MCF 10A (cell line): ENCODE measurements around the gene PIGU. TPM values are rescaled to one million over a fixed set of nuclear protein-coding genes. Genes with fewer than 3 reads are reported as not detected.

Source experiments
- BruUV-seq: library from RNA; stranded (reverse); fragments of 400-500 nt; replicated peaks from 2 replicates; lab custom pipeline; 2021; lab: Mats Ljungman, UMichigan
- CTCF ChIA-PET: fragments of 300-600 bp; sonication (Branson Sonifier 250); formaldehyde crosslinking; extraction: SDS; loops from one replicate; lab custom pipeline; 2021; ENCODE audit warnings: antibody characterized with exemption, inconsistent platforms; lab: Yijun Ruan, JAX
- POLR2A ChIA-PET: fragments of 300-600, 350-650 bp; sonication (Branson Sonifier 250); formaldehyde crosslinking; extraction: SDS; loops from one replicate; lab custom pipeline; 2020; ENCODE audit warnings: antibody characterized with exemption, inconsistent platforms; lab: Yijun Ruan, JAX
- DNase-seq: peaks from one replicate; pipeline ENCODE4 v3.0.0-alpha.2; 2018; ENCODE audit not compliant: unreplicated experiment
- H3K27ac Mint-ChIP-seq: one replicate; pipeline ENCODE4 v1.8.0; 2022; ENCODE audit warnings: mild to moderate bottlenecking, low read depth, mixed read lengths; ENCODE audit not compliant: unreplicated experiment
- H3K27me3 Mint-ChIP-seq: one replicate; pipeline ENCODE4 v1.8.0; 2022; ENCODE audit warnings: mixed read lengths; ENCODE audit not compliant: insufficient read depth, unreplicated experiment
- H3K36me3 Mint-ChIP-seq: one replicate; pipeline ENCODE4 v1.8.0; 2022; ENCODE audit warnings: mild to moderate bottlenecking, moderate library complexity, mixed read lengths; ENCODE audit not compliant: insufficient read depth, unreplicated experiment
- H3K4me1 Mint-ChIP-seq: one replicate; pipeline ENCODE4 v1.8.0; 2022; ENCODE audit warnings: mixed read lengths; ENCODE audit not compliant: insufficient read depth, unreplicated experiment
- H3K4me3 Mint-ChIP-seq: one replicate; pipeline ENCODE4 v1.8.0; 2022; ENCODE audit warnings: mild to moderate bottlenecking, moderate library complexity, mixed read lengths; ENCODE audit not compliant: unreplicated experiment
- H3K9me3 Mint-ChIP-seq: one replicate; pipeline ENCODE4 v1.8.0; 2022; ENCODE audit warnings: mixed read lengths; ENCODE audit not compliant: unreplicated experiment
- intact Hi-C: fragments of 100-400 bp; cut with micrococcal nuclease; formaldehyde crosslinking; loops from 2 replicates; pipeline ENCODE4 v1.14.1; 2022
- total RNA-seq: library from RNA; stranded (reverse); gene quantifications from 2 replicates; pipeline ENCODE4 v1.2.3, GENCODE V29; 2022
- TF ChIP-seq, protein P1 (sequence below): fragments of 200-600 bp; IDR thresholded peaks from one replicate; pipeline ENCODE4 v1.8.0; 2022; ENCODE audit warnings: antibody characterized with exemption, mild to moderate bottlenecking; ENCODE audit not compliant: unreplicated experiment

The PIGU gene
- total RNA-seq, 1 experiment from 2014 or later, result 14.5 TPM

DNA sequence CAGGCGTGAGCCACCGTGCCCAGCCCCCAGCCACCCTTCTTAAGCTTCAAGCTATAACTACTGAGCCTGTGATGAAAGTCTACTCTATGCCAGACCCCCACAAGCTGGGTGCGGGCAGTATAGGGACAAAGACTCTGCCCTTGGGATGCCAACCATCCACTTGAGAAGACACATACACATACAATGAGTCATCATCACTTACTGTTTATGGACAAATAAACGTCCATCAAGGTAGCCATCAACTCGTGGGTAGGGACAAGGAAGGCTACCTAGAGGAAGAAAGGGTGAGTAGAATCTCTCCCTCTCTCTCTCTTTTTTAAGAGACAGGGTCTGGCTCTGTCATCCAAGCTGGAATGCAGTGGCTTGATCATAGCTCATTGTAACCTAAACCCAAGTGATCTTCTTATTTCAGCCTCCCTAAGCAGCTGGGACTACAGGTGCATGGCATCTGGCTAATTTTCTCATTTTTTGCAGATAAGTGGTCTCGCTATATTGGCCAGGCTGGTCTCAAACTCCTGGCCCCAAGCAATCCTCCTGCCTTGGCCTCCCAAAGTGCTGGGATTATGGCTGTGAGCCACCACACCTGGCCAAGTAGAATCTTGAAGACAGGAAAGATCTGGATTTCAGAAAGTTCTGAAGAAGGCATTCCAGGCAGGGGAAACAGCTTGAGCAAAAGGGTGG lies 24.7 kb upstream of the PIGU start:
- TF ChIP-seq, protein P1, sequence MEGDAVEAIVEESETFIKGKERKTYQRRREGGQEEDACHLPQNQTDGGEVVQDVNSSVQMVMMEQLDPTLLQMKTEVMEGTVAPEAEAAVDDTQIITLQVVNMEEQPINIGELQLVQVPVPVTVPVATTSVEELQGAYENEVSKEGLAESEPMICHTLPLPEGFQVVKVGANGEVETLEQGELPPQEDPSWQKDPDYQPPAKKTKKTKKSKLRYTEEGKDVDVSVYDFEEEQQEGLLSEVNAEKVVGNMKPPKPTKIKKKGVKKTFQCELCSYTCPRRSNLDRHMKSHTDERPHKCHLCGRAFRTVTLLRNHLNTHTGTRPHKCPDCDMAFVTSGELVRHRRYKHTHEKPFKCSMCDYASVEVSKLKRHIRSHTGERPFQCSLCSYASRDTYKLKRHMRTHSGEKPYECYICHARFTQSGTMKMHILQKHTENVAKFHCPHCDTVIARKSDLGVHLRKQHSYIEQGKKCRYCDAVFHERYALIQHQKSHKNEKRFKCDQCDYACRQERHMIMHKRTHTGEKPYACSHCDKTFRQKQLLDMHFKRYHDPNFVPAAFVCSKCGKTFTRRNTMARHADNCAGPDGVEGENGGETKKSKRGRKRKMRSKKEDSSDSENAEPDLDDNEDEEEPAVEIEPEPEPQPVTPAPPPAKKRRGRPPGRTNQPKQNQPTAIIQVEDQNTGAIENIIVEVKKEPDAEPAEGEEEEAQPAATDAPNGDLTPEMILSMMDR, result no peak
- POLR2A ChIA-PET, result interaction anchor here (6.1 kb wide), 1 partner anchor 25 kb away, joined by 44 read pairs; the partner anchor contains the start of gene PIGU
- DNase-seq, result no peak
- peaks cover 8% of the 10 kb centered on the region for H3K4me1 Mint-ChIP-seq
- no peak overlapping the region for H3K27ac Mint-ChIP-seq
- intact Hi-C loops, result no loop called here
- CTCF ChIA-PET, result interaction anchor here (0.6 to 3.1 kb wide), 4 partner anchors 55 to 787 kb away, joined by 3 to 27 read pairs (median 4); no protein-coding TSS in a partner anchor
- no peaks in the 10 kb centered on the region for H3K9me3 Mint-ChIP-seq
- H3K27me3 Mint-ChIP-seq, result no peaks in the 10 kb centered on the region
- no peaks in the 10 kb centered on the region for H3K36me3 Mint-ChIP-seq
- no peak overlapping the region for H3K4me3 Mint-ChIP-seq
- no TSS peak for BruUV-seq

GRCh38 chr20:34693414-34693813 lies 16.5 kb upstream of the PIGU start:
- no peaks in the 10 kb centered on the region for H3K36me3 Mint-ChIP-seq
- H3K4me3 Mint-ChIP-seq, result no peak overlapping the region
- BruUV-seq, result no TSS peak
- ChIA-PET POLR2A (interaction anchor here (1.5 kb wide), 1 partner anchor 16 kb away, joined by 7 read pairs; the partner anchor contains the start of gene PIGU), CTCF (interaction anchor here (0.6 to 0.9 kb wide), 4 partner anchors 22 to 410 kb away, joined by 3 to 4 read pairs (median 3); no protein-coding TSS in a partner anchor)
- intact Hi-C loops, result no loop called here
- TF ChIP-seq, protein P1, result no peak
- DNase-seq, result no peak
- no peaks in the 10 kb centered on the region for H3K9me3 Mint-ChIP-seq
- no peaks in the 10 kb centered on the region for H3K27me3 Mint-ChIP-seq
- no peak overlapping the region for H3K27ac Mint-ChIP-seq
- H3K4me1 Mint-ChIP-seq, result no peaks in the 10 kb centered on the region

- H3K9me3 Mint-ChIP-seq, result no peaks in the 10 kb centered on the region
- no peak overlapping the region for H3K27ac Mint-ChIP-seq
- no peaks in the 10 kb centered on the region for H3K36me3 Mint-ChIP-seq
- CTCF ChIA-PET, result interaction anchor here (0.6 to 0.7 kb wide), 2 partner anchors 52 to 123 kb away, joined by 3 to 4 read pairs; no protein-coding TSS in a partner anchor
- TF ChIP-seq, protein P1, result no peak
- H3K4me3 Mint-ChIP-seq, result no peak overlapping the region
- DNase-seq, result no peak
- POLR2A ChIA-PET, result interaction anchor here (1.5 to 1.7 kb wide), 2 partner anchors 11 to 14 kb away, joined by 4 to 7 read pairs; partner anchors contain the start of gene PIGU
- no peaks in the 10 kb centered on the region for H3K4me1 Mint-ChIP-seq
- intact Hi-C loops, result no loop called here
- H3K27me3 Mint-ChIP-seq, result no peaks in the 10 kb centered on the region
- BruUV-seq, result no TSS peak
Observed at GRCh38 chr20:34691838-34692237, 14.9 kb upstream of the PIGU start.

GRCh38 chr20:34689486-34689885 lies 12.6 kb upstream of the PIGU start:
- Mint-ChIP-seq H3K27me3 (no peaks in the 10 kb centered on the region), H3K4me3 (no peak overlapping the region), H3K9me3 (peaks cover 7% of the 10 kb centered on the region), H3K4me1 (no peaks in the 10 kb centered on the region), H3K27ac (no peak overlapping the region), H3K36me3 (no peaks in the 10 kb centered on the region)
- BruUV-seq, result no TSS peak
- POLR2A ChIA-PET, result interaction anchor here (0.5 to 2.3 kb wide), 2 partner anchors 12 to 287 kb away, joined by 3 to 12 read pairs; partner anchors contain the start of gene PIGU
- CTCF ChIA-PET, result interaction anchor here (0.9 to 1.3 kb wide), 4 partner anchors 8 to 406 kb away, joined by 3 to 4 read pairs (median 3); no protein-coding TSS in a partner anchor
- no peak for DNase-seq
- intact Hi-C loops, result no loop called here
- TF ChIP-seq, protein P1, result no peak
